DND-41 (cell line): ENCODE data around the gene POLE2.

Experiments used
- ATAC-seq: fragments of 200-7000 bp; cut with Tn5 transposase; 3 replicates; pipeline ENCODE4 v1.9.1; 2021; ENCODE audit warnings: low read depth; ENCODE audit not compliant: insufficient read depth
- DNase-seq: peaks from one replicate; pipeline ENCODE4 v3.0.0-alpha.2; 2020
- H2AFZ ChIP-seq: 2 replicates; pipeline ENCODE4 v1.6.0; 2012; ENCODE audit warnings: low read depth, low read length
- H3K27ac ChIP-seq: 2 replicates; pipeline ENCODE4 v1.5.1; 2012; ENCODE audit warnings: low read length, inconsistent platforms
- H3K27me3 ChIP-seq: fragments of 200-600 bp; sonication (generic); 2 replicates; pipeline ENCODE4 v1.6.0; 2012; ENCODE audit warnings: low read length, mild to moderate bottlenecking, inconsistent platforms; ENCODE audit not compliant: insufficient read depth, poor library complexity
- H3K36me3 ChIP-seq: 2 replicates; pipeline ENCODE4 v1.5.1; 2012; ENCODE audit warnings: low read length, inconsistent platforms; ENCODE audit not compliant: insufficient read depth
- H3K4me1 ChIP-seq: 2 replicates; pipeline ENCODE4 v1.5.1; 2012; ENCODE audit warnings: mild to moderate bottlenecking, low read length; ENCODE audit not compliant: insufficient read depth
- H3K4me2 ChIP-seq: 2 replicates; pipeline ENCODE4 v1.6.0; 2012; ENCODE audit warnings: mild to moderate bottlenecking, moderate library complexity, low read length, inconsistent platforms; ENCODE audit not compliant: insufficient read depth
- H3K4me3 ChIP-seq, 2 experiments: fragments of 200-600 bp in 1 of 2; shearing (Covaris generic) in 1 of 2; 2 replicates each; pipeline ENCODE4 v1.5.1; 2012 to 2016; ENCODE audit warnings: inconsistent platforms in 2 of 2, low read length in 2 of 2, mild to moderate bottlenecking in 2 of 2, low read depth in 1 of 2, moderate library complexity in 1 of 2
- H3K79me2 ChIP-seq: 2 replicates; pipeline ENCODE4 v1.6.0; 2012; ENCODE audit warnings: low read length, inconsistent platforms; ENCODE audit not compliant: insufficient read depth
- H3K9ac ChIP-seq: 2 replicates; pipeline ENCODE4 v1.6.0; 2012; ENCODE audit warnings: low read depth, mild to moderate bottlenecking, inconsistent platforms, low read length, moderate library complexity
- H3K9me3 ChIP-seq: 2 replicates; pipeline ENCODE4 v1.5.1; 2012; ENCODE audit warnings: low read length, moderate library complexity, mild to moderate bottlenecking, inconsistent platforms; ENCODE audit not compliant: insufficient read depth, severe bottlenecking
- H4K20me1 ChIP-seq: 2 replicates; pipeline ENCODE4 v1.6.0; 2012; ENCODE audit warnings: low read length; ENCODE audit not compliant: insufficient read depth
- EZH2 ChIP-seq: IDR thresholded peaks from 3 replicates; pipeline ENCODE4 v1.6.1; 2012; ENCODE audit warnings: borderline replicate concordance, low read depth, mild to moderate bottlenecking, moderate library complexity, low read length, inconsistent platforms; ENCODE audit not compliant: severe bottlenecking
- TF ChIP-seq, protein P1 (sequence below): IDR thresholded peaks from 2 replicates; pipeline ENCODE4 v1.5.1; 2012; ENCODE audit warnings: borderline replicate concordance, low read length, moderate library complexity, mild to moderate bottlenecking; ENCODE audit not compliant: poor library complexity, severe bottlenecking; ENCODE audit errors: extremely low read depth

Gene POLE2

DNA sequence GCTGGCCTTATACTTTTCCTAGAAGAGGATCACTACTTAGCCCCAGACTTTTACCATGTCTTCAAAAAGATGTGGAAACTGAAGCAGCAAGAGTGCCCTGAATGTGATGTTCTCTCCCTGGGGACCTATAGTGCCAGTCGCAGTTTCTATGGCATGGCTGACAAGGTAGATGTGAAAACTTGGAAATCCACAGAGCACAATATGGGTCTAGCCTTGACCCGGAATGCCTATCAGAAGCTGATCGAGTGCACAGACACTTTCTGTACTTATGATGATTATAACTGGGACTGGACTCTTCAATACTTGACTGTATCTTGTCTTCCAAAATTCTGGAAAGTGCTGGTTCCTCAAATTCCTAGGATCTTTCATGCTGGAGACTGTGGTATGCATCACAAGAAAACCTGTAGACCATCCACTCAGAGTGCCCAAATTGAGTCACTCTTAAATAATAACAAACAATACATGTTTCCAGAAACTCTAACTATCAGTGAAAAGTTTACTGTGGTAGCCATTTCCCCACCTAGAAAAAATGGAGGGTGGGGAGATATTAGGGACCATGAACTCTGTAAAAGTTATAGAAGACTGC is 65.9 kb downstream of the POLE2 start:
- Histone ChIP-seq H4K20me1 (peaks cover 27% of the 10 kb centered on the region), H3K79me2 (peaks cover 96% of the 10 kb centered on the region), H2AFZ (no peak overlapping the region), H3K27me3 (no peaks in the 10 kb centered on the region), H3K9ac (peak overlapping the region; percentile 87), H3K4me1 (peaks cover 59% of the 10 kb centered on the region), H3K4me2 (peak overlapping the region; percentile 90), H3K4me3 (peak overlapping the region; percentile 67 to 72; a peak in 3 of 4 replicates), H3K9me3 (no peaks in the 10 kb centered on the region), H3K27ac (peak overlapping the region; percentile 88), H3K36me3 (peaks cover 62% of the 10 kb centered on the region)
- TF ChIP-seq EZH2 = no peak
- TF ChIP-seq, protein P1, sequence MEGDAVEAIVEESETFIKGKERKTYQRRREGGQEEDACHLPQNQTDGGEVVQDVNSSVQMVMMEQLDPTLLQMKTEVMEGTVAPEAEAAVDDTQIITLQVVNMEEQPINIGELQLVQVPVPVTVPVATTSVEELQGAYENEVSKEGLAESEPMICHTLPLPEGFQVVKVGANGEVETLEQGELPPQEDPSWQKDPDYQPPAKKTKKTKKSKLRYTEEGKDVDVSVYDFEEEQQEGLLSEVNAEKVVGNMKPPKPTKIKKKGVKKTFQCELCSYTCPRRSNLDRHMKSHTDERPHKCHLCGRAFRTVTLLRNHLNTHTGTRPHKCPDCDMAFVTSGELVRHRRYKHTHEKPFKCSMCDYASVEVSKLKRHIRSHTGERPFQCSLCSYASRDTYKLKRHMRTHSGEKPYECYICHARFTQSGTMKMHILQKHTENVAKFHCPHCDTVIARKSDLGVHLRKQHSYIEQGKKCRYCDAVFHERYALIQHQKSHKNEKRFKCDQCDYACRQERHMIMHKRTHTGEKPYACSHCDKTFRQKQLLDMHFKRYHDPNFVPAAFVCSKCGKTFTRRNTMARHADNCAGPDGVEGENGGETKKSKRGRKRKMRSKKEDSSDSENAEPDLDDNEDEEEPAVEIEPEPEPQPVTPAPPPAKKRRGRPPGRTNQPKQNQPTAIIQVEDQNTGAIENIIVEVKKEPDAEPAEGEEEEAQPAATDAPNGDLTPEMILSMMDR = no peak
- DNase-seq (no peak), ATAC-seq (no peak)

DNA sequence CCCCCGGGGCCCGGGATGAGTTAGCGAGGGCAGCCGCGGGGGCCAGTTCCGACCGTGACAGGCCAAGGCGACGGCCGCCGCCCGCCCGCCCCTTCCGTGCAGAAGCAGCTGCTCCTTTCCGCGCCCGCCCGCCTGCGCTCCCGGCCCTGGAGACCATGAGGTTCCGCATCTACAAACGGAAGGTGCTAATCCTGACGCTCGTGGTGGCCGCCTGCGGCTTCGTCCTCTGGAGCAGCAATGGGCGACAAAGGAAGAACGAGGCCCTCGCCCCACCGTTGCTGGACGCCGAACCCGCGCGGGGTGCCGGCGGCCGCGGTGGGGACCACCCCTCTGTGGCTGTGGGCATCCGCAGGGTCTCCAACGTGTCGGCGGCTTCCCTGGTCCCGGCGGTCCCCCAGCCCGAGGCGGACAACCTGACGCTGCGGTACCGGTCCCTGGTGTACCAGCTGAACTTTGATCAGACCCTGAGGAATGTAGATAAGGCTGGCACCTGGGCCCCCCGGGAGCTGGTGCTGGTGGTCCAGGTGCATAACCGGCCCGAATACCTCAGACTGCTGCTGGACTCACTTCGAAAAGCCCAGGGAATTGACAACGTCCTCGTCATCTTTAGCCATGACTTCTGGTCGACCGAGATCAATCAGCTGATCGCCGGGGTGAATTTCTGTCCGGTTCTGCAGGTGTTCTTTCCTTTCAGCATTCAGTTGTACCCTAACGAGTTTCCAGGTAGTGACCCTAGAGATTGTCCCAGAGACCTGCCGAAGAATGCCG is 66.7 kb downstream of the POLE2 start:
- peaks cover 63% of the 10 kb centered on the region for H3K36me3 ChIP-seq
- ATAC-seq (peak; percentile 36), DNase-seq (peak; percentile 74)
- peaks cover 94% of the 10 kb centered on the region for H3K79me2 ChIP-seq
- H3K9me3 ChIP-seq = no peaks in the 10 kb centered on the region
- no peak for TF ChIP-seq EZH2
- TF ChIP-seq, protein P1 = no peak
- peak overlapping the region; percentile 77 for H2AFZ ChIP-seq
- no peaks in the 10 kb centered on the region for H3K27me3 ChIP-seq
- peak overlapping the region; percentile 90 for H3K4me2 ChIP-seq
- H3K27ac ChIP-seq = peak overlapping the region; percentile 88
- H3K9ac ChIP-seq = peak overlapping the region; percentile 87
- H3K4me1 ChIP-seq = peaks cover 59% of the 10 kb centered on the region
- H3K4me3 ChIP-seq = peak overlapping the region; percentile 67 to 72
- peaks cover 31% of the 10 kb centered on the region for H4K20me1 ChIP-seq

DNA sequence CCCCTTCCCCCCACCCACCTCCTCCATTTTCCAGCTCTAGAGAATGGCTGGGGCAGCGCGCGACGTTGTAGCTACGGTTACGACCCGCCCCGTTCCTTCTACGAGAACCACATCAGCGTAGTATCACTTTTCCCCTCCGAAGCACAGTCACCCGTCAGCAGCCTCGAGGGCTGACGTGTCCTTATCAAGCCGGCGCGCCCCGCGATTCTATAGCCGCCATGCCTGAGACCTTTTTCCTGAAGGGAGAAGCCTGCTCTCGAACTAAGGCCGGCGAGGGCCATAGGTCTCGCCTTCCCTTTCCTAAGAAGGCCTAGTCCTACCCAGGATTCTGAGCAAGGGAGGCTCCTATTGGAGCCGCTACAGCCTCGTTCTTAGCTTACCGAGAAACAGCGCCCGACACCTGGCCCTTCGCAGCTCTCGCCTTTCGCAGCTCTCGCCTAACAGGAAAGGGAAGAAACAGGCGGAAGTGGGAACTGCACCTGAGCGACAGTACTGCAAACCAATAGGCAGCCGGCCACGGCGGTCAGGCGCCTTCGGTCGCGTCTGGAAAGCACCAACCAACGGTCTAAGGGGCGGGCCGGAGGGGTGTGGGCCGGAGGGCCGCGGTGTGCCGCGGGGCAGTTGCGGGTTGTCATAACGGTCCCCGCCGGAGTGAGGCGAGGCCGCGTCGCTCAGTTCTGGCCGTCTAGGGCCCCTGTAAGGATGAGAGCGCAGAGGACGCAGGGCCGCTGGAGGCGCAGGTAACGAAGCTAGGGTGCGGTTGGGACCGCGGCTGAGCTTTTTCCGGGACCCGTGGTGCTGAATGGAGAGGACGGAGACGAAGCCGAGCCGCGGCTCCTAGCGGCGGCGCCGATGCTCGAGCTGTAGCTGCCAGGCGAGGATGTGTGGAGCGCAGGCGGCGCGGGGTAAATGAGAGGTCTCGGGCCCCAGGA is 67.6 kb downstream of the POLE2 start, which contains the start of the genes MGAT2 and RPL36AL:
Gene MGAT2, plus strand, starts transcription at position 618 of the 932 bp plus-strand sequence. CDS start 470 bp downstream, outside the sequence.
Gene RPL36AL, minus strand, starts transcription at position 445 of the 932 bp plus-strand sequence. CDS start 1,522 bp downstream, outside the sequence.
- H3K9me3 ChIP-seq = no peaks in the 10 kb centered on the region
- DNase-seq (peak; percentile 96), ATAC-seq (peak; percentile 90)
- peak within 1 kb of the TSS; percentile 67 to 72 for H3K4me3 ChIP-seq
- H3K4me2 ChIP-seq = peak within 1 kb of the TSS; percentile 90
- peaks cover 62% of the 10 kb centered on the region for H3K36me3 ChIP-seq
- H3K4me1 ChIP-seq = peaks cover 55% of the 10 kb centered on the region
- H4K20me1 ChIP-seq = peaks cover 31% of the 10 kb centered on the region
- peaks cover 93% of the 10 kb centered on the region for H3K79me2 ChIP-seq
- H2AFZ ChIP-seq = peak within 1 kb of the TSS; percentile 79
- H3K27me3 ChIP-seq = no peaks in the 10 kb centered on the region
- peak within 1 kb of the TSS; percentile 87 for H3K9ac ChIP-seq
- peak within 1 kb of the TSS; percentile 88 for H3K27ac ChIP-seq
- TF ChIP-seq, protein P1 = peak; percentile 32
- no peak for TF ChIP-seq EZH2
